SK-N-SH (cell line): ENCODE measurements around the gene TRIM28. TPM values are rescaled to one million over a fixed set of nuclear protein-coding genes. Genes with fewer than 3 reads are reported as not detected.

Experiments
- CTCF ChIA-PET: fragments of 300-600, 350-600 bp; formaldehyde crosslinking; extraction: SDS; loops from one replicate; lab custom pipeline; 2021; lab: Yijun Ruan, JAX
- POLR2A ChIA-PET: fragments of 350-600 bp; sonication (Branson Sonifier 250); formaldehyde crosslinking; extraction: SDS; loops from one replicate; lab custom pipeline; 2020; ENCODE audit warnings: antibody characterized with exemption, inconsistent platforms; lab: Yijun Ruan, JAX
- DNase-seq: peaks from one replicate; pipeline ENCODE4 v3.0.0; 2012
- H2AFZ ChIP-seq: fragments of 200-600 bp; sonication (generic); 2 replicates; pipeline ENCODE4 v1.8.1; 2016; ENCODE audit warnings: antibody characterized with exemption, mild to moderate bottlenecking, low read depth
- H3F3A ChIP-seq: fragments of 200-600 bp; sonication (generic); replicated peaks from 2 replicates; pipeline ENCODE3; 2016; ENCODE audit warnings: antibody characterized with exemption, mild to moderate bottlenecking; ENCODE audit not compliant: insufficient read depth
- H3K27ac ChIP-seq, 2 experiments: fragments of 200-500 bp in 1 of 2; fragments of 200-600 bp in 1 of 2; sonication (Bioruptor generic) in 1 of 2; sonication (generic), shearing (Covaris generic) in 1 of 2; 2 replicates each; pipeline versions ENCODE4 v1.5.1 to v1.6.1; 2014 to 2016; ENCODE audit warnings: low read depth in 2 of 2, inconsistent platforms in 1 of 2, low read length in 1 of 2, mild to moderate bottlenecking in 1 of 2, mixed read lengths in 1 of 2
- H3K27me3 ChIP-seq: fragments of 200-600 bp; sonication (generic), shearing (Covaris generic); 2 replicates; pipeline ENCODE4 v1.6.1; 2016; ENCODE audit warnings: mixed run types; ENCODE audit not compliant: insufficient read depth
- H3K36me3 ChIP-seq, 2 experiments: fragments of 200-500 bp in 1 of 2; fragments of 200-600 bp in 1 of 2; sonication (Bioruptor generic) in 1 of 2; sonication (generic) in 1 of 2; replicated peaks in 1 of 2; 2 replicates each; pipeline versions ENCODE3 to v1.5.1; 2014 to 2016; ENCODE audit warnings: low read length in 1 of 2, mild to moderate bottlenecking in 1 of 2; ENCODE audit not compliant: insufficient read depth in 2 of 2, control insufficient read depth in 1 of 2
- H3K4me1 ChIP-seq, 2 experiments: fragments of 200-500 bp in 1 of 2; fragments of 200-600 bp in 1 of 2; sonication (Bioruptor generic) in 1 of 2; sonication (generic), shearing (Covaris generic) in 1 of 2; 2 replicates each; pipeline versions ENCODE4 v1.5.1 to v1.6.1; 2014 to 2016; ENCODE audit warnings: low read depth in 1 of 2, low read length in 1 of 2, mixed run types in 1 of 2; ENCODE audit not compliant: insufficient read depth in 2 of 2, control insufficient read depth in 1 of 2
- H3K4me2 ChIP-seq: fragments of 200-600 bp; sonication (generic), shearing (Covaris generic); 2 replicates; pipeline ENCODE4 v1.6.1; 2017; ENCODE audit warnings: mixed run types
- H3K4me3 ChIP-seq, 2 experiments: fragments of 200-500 bp in 1 of 2; fragments of 200-600 bp in 1 of 2; sonication (Bioruptor generic) in 1 of 2; sonication (generic), shearing (Covaris generic) in 1 of 2; 2 replicates each; pipeline versions ENCODE4 v1.5.1 to v1.8.1; 2014 to 2016; ENCODE audit warnings: low read depth in 2 of 2, inconsistent platforms in 1 of 2, low read length in 1 of 2, mild to moderate bottlenecking in 1 of 2, mixed read lengths in 1 of 2, moderate library complexity in 1 of 2
- H3K79me2 ChIP-seq: fragments of 200-600 bp; sonication (generic); 2 replicates; pipeline ENCODE4 v1.8.1; 2017; ENCODE audit warnings: mild to moderate bottlenecking; ENCODE audit not compliant: insufficient read depth
- H3K9ac ChIP-seq: fragments of 200-600 bp; sonication (generic); 2 replicates; pipeline ENCODE4 v1.6.1; 2017; ENCODE audit warnings: mixed run types
- H3K9me2 ChIP-seq: fragments of 200-600 bp; sonication (generic); 2 replicates; pipeline ENCODE4 v1.6.1; 2017; ENCODE audit warnings: mixed run types
- H3K9me3 ChIP-seq: fragments of 200-600 bp; sonication (generic); 2 replicates; pipeline ENCODE4 v1.6.1; 2017; ENCODE audit warnings: mixed run types, mild to moderate bottlenecking, moderate library complexity
- H4K20me1 ChIP-seq: fragments of 200-600 bp; sonication (generic); 2 replicates; pipeline ENCODE4 v1.6.1; 2017; ENCODE audit warnings: mild to moderate bottlenecking, mixed run types; ENCODE audit not compliant: insufficient read depth
- MXI1 ChIP-seq: IDR thresholded peaks from 2 replicates; pipeline ENCODE4 v1.6.1; 2012; ENCODE audit warnings: mild to moderate bottlenecking, low read depth, low read length, improper control_type of control experiment
- SIN3A ChIP-seq: IDR thresholded peaks from 2 replicates; pipeline ENCODE4 v1.6.1; 2012; ENCODE audit warnings: low read depth, mild to moderate bottlenecking, low read length, moderate library complexity, borderline replicate concordance
- SMC3 ChIP-seq: IDR thresholded peaks from 2 replicates; pipeline ENCODE4 v1.6.1; 2012; ENCODE audit warnings: low read depth, low read length, improper control_type of control experiment
- whole genome bisulfite sequencing: methylation state at CpG from one replicate; pipeline ENCODE4 v1.1.6; 2017; ENCODE audit warnings: low lambda C conversion rate; 5-methylcytosine and 5-hydroxymethylcytosine counted together
- polyA plus RNA-seq, 3 experiments: library from polyadenylated mRNA; depleted of rRNA; stranded (reverse); fragments of >200 nt; gene quantifications; 2 replicates each; pipeline ENCODE4 v1.2.3, GENCODE V29; 2012
- TF ChIP-seq, protein P1 (sequence below): IDR thresholded peaks from 2 replicates; pipeline ENCODE4 v1.6.1; 2012; ENCODE audit warnings: mild to moderate bottlenecking, low read depth, low read length, moderate library complexity

TRIM28 gene
- polyA plus RNA-seq, 1 of the 3 experiments (the other 2 are of a cell fraction), result 594 TPM

DNA sequence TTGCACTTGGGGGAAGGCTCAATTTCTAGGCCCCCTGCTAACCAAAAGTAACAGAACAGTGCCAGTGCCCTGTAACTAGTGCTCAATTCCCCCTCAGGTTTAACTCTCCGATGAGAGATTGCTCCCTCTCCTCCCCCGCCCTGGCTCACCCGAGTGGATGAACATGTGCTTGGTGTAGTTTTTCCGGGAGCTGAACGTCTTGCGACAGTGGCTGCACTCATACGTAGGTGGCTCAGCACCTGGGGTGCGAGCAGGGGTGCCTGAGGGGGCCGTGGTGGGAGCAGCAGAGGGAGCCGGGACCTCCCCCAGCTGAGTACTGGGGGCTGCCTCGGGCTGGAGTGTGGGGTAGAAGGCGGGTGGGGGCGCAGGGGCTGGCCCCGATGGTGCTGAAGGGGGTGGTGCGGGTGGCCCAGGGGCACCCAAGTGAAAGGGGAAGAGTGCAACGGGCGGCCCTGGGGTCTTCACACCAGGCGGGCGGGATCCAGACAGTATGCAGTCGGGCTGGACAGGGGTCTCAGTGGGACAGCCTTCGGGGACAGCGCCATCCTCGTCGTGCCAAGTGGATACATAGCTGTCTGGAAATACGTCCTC, 27.5 kb upstream of the TRIM28 start:
- no peaks in the 10 kb centered on the region for H3K9me3 ChIP-seq
- no peaks in the 10 kb centered on the region for H3K9me2 ChIP-seq
- no peak overlapping the region for H3K9ac ChIP-seq
- H3K4me2 ChIP-seq, result peak overlapping the region; percentile 4; the same call in 1 of the 2 replicates
- H3K79me2 ChIP-seq, result peaks cover 63% of the 10 kb centered on the region
- peaks cover 23% of the 10 kb centered on the region for H3F3A ChIP-seq
- no peak overlapping the region for H3K4me3 ChIP-seq
- TF ChIP-seq MXI1 (no peak), SIN3A (no peak), SMC3 (no peak)
- TF ChIP-seq, protein P1, sequence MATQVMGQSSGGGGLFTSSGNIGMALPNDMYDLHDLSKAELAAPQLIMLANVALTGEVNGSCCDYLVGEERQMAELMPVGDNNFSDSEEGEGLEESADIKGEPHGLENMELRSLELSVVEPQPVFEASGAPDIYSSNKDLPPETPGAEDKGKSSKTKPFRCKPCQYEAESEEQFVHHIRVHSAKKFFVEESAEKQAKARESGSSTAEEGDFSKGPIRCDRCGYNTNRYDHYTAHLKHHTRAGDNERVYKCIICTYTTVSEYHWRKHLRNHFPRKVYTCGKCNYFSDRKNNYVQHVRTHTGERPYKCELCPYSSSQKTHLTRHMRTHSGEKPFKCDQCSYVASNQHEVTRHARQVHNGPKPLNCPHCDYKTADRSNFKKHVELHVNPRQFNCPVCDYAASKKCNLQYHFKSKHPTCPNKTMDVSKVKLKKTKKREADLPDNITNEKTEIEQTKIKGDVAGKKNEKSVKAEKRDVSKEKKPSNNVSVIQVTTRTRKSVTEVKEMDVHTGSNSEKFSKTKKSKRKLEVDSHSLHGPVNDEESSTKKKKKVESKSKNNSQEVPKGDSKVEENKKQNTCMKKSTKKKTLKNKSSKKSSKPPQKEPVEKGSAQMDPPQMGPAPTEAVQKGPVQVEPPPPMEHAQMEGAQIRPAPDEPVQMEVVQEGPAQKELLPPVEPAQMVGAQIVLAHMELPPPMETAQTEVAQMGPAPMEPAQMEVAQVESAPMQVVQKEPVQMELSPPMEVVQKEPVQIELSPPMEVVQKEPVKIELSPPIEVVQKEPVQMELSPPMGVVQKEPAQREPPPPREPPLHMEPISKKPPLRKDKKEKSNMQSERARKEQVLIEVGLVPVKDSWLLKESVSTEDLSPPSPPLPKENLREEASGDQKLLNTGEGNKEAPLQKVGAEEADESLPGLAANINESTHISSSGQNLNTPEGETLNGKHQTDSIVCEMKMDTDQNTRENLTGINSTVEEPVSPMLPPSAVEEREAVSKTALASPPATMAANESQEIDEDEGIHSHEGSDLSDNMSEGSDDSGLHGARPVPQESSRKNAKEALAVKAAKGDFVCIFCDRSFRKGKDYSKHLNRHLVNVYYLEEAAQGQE, result no peak
- H3K4me1 ChIP-seq, result peaks cover 0 to 36% of the 10 kb centered on the region in 2 experiments; a peak in 1 of 4 replicates
- POLR2A ChIA-PET, result no interaction called here
- H2AFZ ChIP-seq, result no peak overlapping the region
- CTCF ChIA-PET, result interaction anchor here (1.3 kb wide), 1 partner anchor 40 kb away, joined by 3 read pairs; no protein-coding TSS in a partner anchor
- 93% methylated on average over 16 of the region's 25 CpGs for WGBS
- H3K36me3 ChIP-seq, result peaks cover 9 to 28% of the 10 kb centered on the region in 2 experiments
- H3K27ac ChIP-seq, result no peak overlapping the region
- no peaks in the 10 kb centered on the region for H3K27me3 ChIP-seq
- H4K20me1 ChIP-seq, result no peaks in the 10 kb centered on the region; the same call in 1 of the 2 replicates
- no peak for DNase-seq

DNA sequence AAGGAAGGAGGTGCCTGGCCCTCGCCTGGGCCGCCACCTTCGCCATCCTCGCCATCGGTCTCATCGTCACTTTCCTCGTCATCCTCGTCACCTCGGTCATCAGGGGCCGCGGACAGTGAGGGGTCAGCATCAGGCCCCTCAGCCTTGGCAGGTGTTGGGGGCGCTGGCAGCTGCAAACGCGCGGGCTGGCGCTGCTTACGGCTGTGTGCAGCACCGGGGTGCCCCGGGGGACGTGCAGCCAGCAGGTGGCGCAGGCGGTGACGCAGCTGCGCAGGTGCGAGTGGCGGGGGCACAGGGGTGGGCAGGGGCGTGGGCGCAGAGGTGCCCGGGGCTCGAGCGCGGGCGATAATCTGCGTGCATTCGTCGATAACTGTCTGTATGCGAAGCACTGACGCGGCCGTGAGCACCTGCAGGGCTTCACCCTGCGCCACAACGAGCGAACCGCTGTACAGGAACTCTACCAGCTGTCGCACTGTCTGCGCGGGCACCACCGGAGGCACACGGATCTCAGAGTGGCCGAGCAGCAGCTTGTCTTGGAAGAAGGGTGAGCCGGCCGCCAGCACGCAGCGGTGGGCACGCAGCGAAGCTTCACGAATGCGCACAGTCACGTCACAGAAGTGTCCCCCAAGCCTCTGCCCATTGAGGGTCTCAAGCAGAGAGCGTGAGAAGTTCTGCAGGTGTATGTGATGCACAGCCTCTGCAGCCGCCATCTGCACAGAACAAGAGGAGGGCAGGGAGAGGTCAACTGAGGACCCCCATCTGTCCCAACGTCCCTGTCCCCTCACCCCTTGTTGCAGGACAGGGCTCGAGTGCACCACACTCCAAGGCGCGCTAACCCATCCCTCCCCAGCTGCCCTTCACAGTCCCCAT, 26.7 kb upstream of the TRIM28 start:
- no peak for DNase-seq
- ChIA-PET CTCF (interaction anchor here (0.8 to 4.7 kb wide), 5 partner anchors 9 to 138 kb away, joined by 3 to 81 read pairs (median 23); partner anchors contain the start of genes CHMP2A and UBE2M), POLR2A (no interaction called here)
- H3K9me2 ChIP-seq, result no peaks in the 10 kb centered on the region
- no peaks in the 10 kb centered on the region; the same call in 1 of the 2 replicates for H4K20me1 ChIP-seq
- TF ChIP-seq MXI1, result no peak
- H3K27me3 ChIP-seq, result no peaks in the 10 kb centered on the region
- H3F3A ChIP-seq, result peaks cover 23% of the 10 kb centered on the region
- H3K9ac ChIP-seq, result no peak overlapping the region
- H3K4me3 ChIP-seq, result no peak overlapping the region
- peaks cover 0 to 36% of the 10 kb centered on the region in 2 experiments; a peak in 1 of 4 replicates for H3K4me1 ChIP-seq
- no peaks in the 10 kb centered on the region for H3K9me3 ChIP-seq
- WGBS, result 95% methylated on average over 64 of the region's 65 CpGs
- peaks cover 9 to 28% of the 10 kb centered on the region in 2 experiments for H3K36me3 ChIP-seq
- H3K79me2 ChIP-seq, result peaks cover 63% of the 10 kb centered on the region
- H3K27ac ChIP-seq, result no peak overlapping the region
- peak overlapping the region; percentile 98; the same call in 1 of the 2 replicates for H3K4me2 ChIP-seq
- no peak overlapping the region for H2AFZ ChIP-seq
